ENCODE results near the gene ALPG.

DNA sequence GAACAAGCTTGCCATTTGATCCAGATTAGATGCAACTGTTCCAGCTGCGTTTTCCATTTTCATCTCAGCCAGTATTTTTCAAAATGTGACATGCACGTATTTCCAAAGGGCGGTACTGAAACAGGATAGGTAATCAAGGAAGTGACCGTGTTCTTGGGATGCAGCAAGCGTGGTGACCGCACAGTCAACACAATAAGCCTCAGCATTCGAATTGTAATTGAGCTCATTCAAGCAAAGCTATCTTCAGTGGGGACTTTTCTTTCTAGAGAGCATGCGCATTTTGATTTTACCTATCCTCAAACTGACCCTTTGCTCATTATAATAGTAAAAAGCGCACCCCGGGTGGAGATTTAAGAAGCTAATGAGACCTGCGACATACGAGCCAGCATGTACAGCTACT is 31.5 kb upstream of the ALPG start:
- TF ChIP-seq, protein P1, sequence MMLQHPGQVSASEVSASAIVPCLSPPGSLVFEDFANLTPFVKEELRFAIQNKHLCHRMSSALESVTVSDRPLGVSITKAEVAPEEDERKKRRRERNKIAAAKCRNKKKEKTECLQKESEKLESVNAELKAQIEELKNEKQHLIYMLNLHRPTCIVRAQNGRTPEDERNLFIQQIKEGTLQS (IDR thresholded peaks at IDR 0.05) = no peak
- TF ChIP-seq CTCF (IDR thresholded peaks at IDR 0.05; ENCODE audit: low read depth, low read length, missing input control) = no peak
- TF ChIP-seq GABPA (IDR thresholded peaks at IDR 0.05 in 1 of 2, conservative IDR thresholded peaks at IDR 0.05 in 1 of 2) = no peak
- no peak for TF ChIP-seq SP1 (IDR thresholded peaks at IDR 0.05)
- TF ChIP-seq JUND (IDR thresholded peaks at IDR 0.05) = no peak

Measured in liver (tissue), 3 donors.